GM19193 (cell line): ENCODE data around the gene RNF130.

Source experiments
- POLR2A ChIP-seq: IDR thresholded peaks from 4 replicates; pipeline ENCODE4 v1.6.1; 2011; ENCODE audit not compliant: insufficient read depth, insufficient read length; ENCODE audit errors: extremely low read depth

Gene RNF130

DNA sequence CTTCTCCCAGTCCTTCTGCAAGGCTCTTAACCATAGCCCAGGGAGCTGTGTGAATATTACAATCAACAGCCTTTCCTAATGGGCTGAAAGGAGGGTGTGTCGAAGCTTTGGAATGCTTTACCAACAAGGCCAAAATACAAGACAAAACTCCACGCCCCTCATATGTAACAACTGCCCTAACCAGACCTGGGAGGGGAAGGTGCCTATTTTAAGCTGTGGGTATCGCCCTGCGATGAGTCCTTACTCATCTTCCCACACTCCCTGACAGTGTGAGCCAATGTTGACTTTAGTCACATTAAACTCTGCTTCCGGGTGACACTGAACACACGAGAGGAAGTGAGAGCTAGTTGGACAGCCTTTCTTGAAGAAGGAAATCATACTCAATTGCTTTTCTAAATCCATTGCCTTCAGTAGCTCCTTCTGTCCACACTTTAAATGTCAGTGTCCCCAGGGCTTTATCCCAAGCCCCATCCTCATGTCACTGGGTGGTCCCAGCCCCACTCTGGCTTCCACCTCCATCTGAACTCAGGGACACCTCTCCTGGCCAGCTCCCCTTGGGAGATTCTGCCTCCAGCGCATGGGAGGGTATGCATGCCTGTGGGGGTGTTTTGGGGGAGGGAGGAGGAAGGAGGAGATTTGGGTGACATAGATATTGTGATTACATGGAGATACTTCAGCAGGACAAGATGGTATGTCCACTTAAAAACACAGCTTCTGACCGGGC is 157.4 kb downstream of the RNF130 start:
- TF ChIP-seq POLR2A = no peak

- TF ChIP-seq POLR2A = no peak
Measured at GRCh38 chr5:179913461-179913860, 158.1 kb downstream of the RNF130 start.

- no peak for TF ChIP-seq POLR2A
Measured at GRCh38 chr5:179912951-179913350, 158.6 kb downstream of the RNF130 start.

- no peak for TF ChIP-seq POLR2A
Measured at GRCh38 chr5:179912386-179912785, 159.2 kb downstream of the RNF130 start.

DNA sequence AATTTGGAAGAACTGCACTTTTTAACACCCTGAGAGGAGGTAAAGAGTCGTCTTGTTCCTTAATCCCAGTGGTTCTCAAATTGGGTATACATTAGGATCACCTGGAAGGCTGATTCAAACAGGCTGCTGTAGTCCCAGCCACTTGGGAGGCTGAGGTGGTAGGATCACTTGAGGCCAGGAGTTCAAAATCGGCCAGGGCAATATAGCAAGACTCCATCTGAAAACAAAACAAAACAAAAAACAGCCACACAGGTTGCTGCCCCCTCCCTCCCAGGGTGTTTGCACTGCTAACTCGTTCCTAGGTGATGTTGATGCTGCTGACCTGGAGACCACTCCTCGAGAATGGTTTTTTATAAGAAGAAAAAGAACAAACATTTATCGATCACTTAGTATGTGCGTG is 162.3 kb downstream of the RNF130 start:
- TF ChIP-seq POLR2A = no peak

DNA sequence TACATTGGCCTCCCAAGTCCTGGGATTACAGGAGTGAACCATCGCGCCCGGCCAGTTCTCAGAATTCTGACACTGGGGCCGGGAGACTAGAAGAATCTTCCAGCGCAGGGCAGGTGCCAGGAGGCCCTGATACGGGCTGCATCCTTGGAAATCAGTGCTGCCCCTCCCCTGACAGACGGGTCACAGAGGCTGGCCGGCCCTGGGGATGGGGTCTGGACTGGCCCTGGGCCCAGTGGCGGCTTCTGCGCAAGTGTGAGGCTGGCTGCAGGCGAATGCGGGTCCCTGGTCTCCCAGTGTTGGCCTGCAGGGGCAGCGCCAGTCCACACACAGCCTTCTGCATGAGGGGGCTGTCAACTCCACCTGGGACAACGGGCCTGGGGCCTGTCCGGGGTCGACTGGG is 163.0 kb downstream of the RNF130 start:
- no peak for TF ChIP-seq POLR2A

- peak; percentile 80 for TF ChIP-seq POLR2A
Measured at GRCh38 chr5:179907556-179908324, 163.8 kb downstream of the RNF130 start, which contains the start of gene TBC1D9B. Gene TBC1D9B (minus strand): TSS chr5:179907897. CDS start chr5:179907821, 76 bp downstream.

DNA sequence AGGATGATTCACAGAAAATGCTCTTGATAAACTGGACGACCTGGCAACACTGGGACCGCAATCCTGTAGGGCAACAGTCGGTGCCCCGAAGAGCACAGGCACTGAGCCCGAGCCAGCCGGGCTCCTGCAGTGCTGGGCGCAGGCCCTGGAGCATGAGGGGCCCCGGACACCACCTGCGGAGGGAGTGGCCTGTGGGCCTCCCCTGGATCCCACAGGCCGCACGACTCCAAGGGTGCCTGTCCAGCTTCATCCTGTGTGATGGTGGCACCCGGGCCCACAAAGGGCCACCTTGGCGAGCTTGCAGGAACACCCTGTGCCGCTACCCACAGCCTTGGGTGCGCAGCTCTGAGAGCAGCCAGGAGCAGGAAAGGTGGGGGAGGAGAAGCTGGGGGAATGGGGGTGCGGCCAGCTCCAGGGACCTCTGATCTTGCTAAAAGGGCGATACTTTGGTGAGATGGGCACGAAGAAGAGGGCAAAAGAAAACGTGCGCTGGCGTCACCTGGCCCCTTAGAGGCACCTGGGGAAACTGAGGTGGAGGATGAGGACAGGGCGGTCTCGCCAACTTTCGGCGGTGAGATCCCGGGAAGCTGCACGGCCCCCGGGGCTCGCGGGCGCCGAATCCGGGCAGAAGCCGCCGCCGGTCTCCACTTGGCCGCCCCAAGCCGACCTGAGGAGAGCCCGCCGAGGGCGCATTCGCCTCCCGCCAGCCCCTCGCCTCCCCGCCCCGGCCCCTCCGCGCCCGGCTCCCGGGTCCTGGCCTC is 164.6 kb downstream of the RNF130 start:
- TF ChIP-seq POLR2A = no peak

DNA sequence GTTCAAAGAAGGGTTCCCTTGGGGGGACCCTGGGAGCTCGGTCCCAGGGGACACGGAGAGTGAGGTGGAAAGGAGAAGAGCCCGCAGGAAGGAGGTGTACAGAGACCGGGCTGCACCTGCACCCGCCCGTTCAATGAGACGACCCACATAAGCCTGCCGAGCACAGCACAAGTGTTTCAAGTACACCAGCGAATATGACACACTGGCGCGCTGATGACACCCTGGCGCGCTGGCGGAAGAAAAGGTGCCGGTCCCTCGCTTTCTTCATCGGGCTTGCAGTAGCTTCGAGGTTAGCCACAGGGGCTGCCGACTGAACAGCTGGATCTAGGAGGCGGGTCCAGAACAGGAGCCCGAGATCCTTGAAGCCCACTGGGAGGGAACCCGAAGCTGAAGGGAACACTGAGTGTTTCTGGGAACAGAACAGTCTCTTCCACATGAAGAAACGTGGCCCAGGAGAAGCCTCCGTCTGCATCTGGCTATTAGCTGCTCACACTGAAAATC is 165.2 kb downstream of the RNF130 start:
- TF ChIP-seq POLR2A = no peak

DNA sequence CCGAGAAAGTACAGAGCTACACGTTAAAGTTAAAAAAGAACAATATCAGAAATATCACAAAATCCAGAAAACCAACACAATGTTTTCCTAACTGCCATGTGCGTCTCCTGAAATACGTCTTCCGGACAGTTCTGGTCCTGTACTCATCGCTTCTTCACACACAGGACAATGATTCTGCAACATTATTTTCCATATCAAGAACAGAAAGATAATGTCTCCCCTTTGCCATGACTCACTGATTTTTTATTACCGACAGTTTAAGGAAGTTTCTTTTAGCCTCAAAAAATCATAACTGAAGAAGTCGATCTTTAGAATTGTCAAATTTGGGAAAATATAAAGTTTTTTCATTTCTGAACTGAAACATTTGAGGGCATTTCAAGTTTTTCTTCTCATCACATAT is 166.4 kb downstream of the RNF130 start:
- TF ChIP-seq POLR2A = no peak
